ENCODE data around the gene STK31.
A peak's percentile ranks its signal among the peaks of the same experiment; 100 is the strongest.
"Not testable (repeated sequence)": the region's sequence is repeated elsewhere in the genome, so short reads cannot be mapped to it uniquely, and the experiment has no call there.

STK31 gene

GRCh38 chr7:23759671-23760391, 49.8 kb downstream of the STK31 start:
- Histone ChIP-seq H3K4me3 (ENCODE audit: low read length) (no peak overlapping the region), H3K9ac (ENCODE audit: low read depth, low read length) (no peak overlapping the region), H3K27me3 (ENCODE audit: insufficient read depth, low read length) (no peaks in the 10 kb centered on the region), H3K36me3 (ENCODE audit: insufficient read depth, low read depth, low read length) (no peaks in the 10 kb centered on the region), H3K27ac (ENCODE audit: low read length) (no peak overlapping the region), H3K9me3 (ENCODE audit: insufficient read depth, low read depth, low read length) (no peaks in the 10 kb centered on the region), H3K4me1 (ENCODE audit: insufficient read depth, low read length) (peaks cover 5% of the 10 kb centered on the region; the same call in 1 of the 2 replicates)

GRCh38 chr7:23765943-23766342, 55.9 kb downstream of the STK31 start:
- no peak overlapping the region for H3K27ac ChIP-seq (ENCODE audit: low read length)

GRCh38 chr7:23767514-23767913, 57.5 kb downstream of the STK31 start:
- Histone ChIP-seq H3K4me1 (ENCODE audit: insufficient read depth, low read length) (no peaks in the 10 kb centered on the region; the same call in 1 of the 2 replicates), H3K9ac (ENCODE audit: low read depth, low read length) (no peak overlapping the region), H3K9me3 (ENCODE audit: insufficient read depth, low read depth, low read length) (no peaks in the 10 kb centered on the region), H3K4me3 (ENCODE audit: low read length) (no peak overlapping the region), H3K36me3 (ENCODE audit: insufficient read depth, low read depth, low read length) (no peaks in the 10 kb centered on the region), H3K27me3 (ENCODE audit: insufficient read depth, low read length) (no peaks in the 10 kb centered on the region), H3K27ac (ENCODE audit: low read length) (no peak overlapping the region)

More at GRCh38 chr7:23765943-23766342, 55.9 kb downstream of the STK31 start:
- H3K27me3 ChIP-seq (ENCODE audit: insufficient read depth, low read length), result no peaks in the 10 kb centered on the region
- H3K4me3 ChIP-seq (ENCODE audit: low read length), result no peak overlapping the region
- H3K36me3 ChIP-seq (ENCODE audit: insufficient read depth, low read depth, low read length), result no peaks in the 10 kb centered on the region
- H3K4me1 ChIP-seq (ENCODE audit: insufficient read depth, low read length), result no peaks in the 10 kb centered on the region
- H3K9ac ChIP-seq (ENCODE audit: low read depth, low read length), result no peak overlapping the region
- no peaks in the 10 kb centered on the region for H3K9me3 ChIP-seq (ENCODE audit: insufficient read depth, low read depth, low read length)

- Histone ChIP-seq H3K27me3 (ENCODE audit: insufficient read depth, low read length) (no peaks in the 10 kb centered on the region), H3K4me1 (ENCODE audit: insufficient read depth, low read length) (no peaks in the 10 kb centered on the region; the same call in 1 of the 2 replicates), H3K4me3 (ENCODE audit: low read length) (no peak overlapping the region), H3K9ac (ENCODE audit: low read depth, low read length) (no peak overlapping the region), H3K36me3 (ENCODE audit: insufficient read depth, low read depth, low read length) (no peaks in the 10 kb centered on the region), H3K9me3 (ENCODE audit: insufficient read depth, low read depth, low read length) (no peaks in the 10 kb centered on the region), H3K27ac (ENCODE audit: low read length) (no peak overlapping the region)
These were observed 58.0 kb downstream of the STK31 start for GRCh38 chr7:23768022-23768421.

GRCh38 chr7:23779185-23779800, 69.3 kb downstream of the STK31 start:
- H3K27me3 ChIP-seq (ENCODE audit: insufficient read depth, low read length); H3K4me3 ChIP-seq (ENCODE audit: low read length); H3K36me3 ChIP-seq (ENCODE audit: insufficient read depth, low read depth, low read length); H3K9ac ChIP-seq (ENCODE audit: low read depth, low read length); H3K27ac ChIP-seq (ENCODE audit: low read length); H3K4me1 ChIP-seq (ENCODE audit: insufficient read depth, low read length); H3K9me3 ChIP-seq (ENCODE audit: insufficient read depth, low read depth, low read length): not testable (repeated sequence)

- Histone ChIP-seq H3K36me3 (ENCODE audit: insufficient read depth, low read depth, low read length) (no peaks in the 10 kb centered on the region), H3K4me3 (ENCODE audit: low read length) (no peak overlapping the region), H3K9ac (ENCODE audit: low read depth, low read length) (no peak overlapping the region), H3K4me1 (ENCODE audit: insufficient read depth, low read length) (no peaks in the 10 kb centered on the region), H3K9me3 (ENCODE audit: insufficient read depth, low read depth, low read length) (0 out of 2 replicates have a peak, but pooled peaks cover 7% of the 10 kb centered on the region), H3K27ac (ENCODE audit: low read length) (no peak overlapping the region), H3K27me3 (ENCODE audit: insufficient read depth, low read length) (no peaks in the 10 kb centered on the region)
These were observed 73.1 kb downstream of the STK31 start for GRCh38 chr7:23783115-23783514.

- no peak overlapping the region for H3K27ac ChIP-seq (ENCODE audit: low read length)
- no peak overlapping the region for H3K9ac ChIP-seq (ENCODE audit: low read depth, low read length)
- no peak overlapping the region for H3K4me3 ChIP-seq (ENCODE audit: low read length)
- H3K9me3 ChIP-seq (ENCODE audit: insufficient read depth, low read depth, low read length), result no peaks in the 10 kb centered on the region
- no peaks in the 10 kb centered on the region for H3K27me3 ChIP-seq (ENCODE audit: insufficient read depth, low read length)
- H3K4me1 ChIP-seq (ENCODE audit: insufficient read depth, low read length), result no peaks in the 10 kb centered on the region
- H3K36me3 ChIP-seq (ENCODE audit: insufficient read depth, low read depth, low read length), result no peaks in the 10 kb centered on the region
These were observed 77.3 kb downstream of the STK31 start for GRCh38 chr7:23787272-23787671.

- Histone ChIP-seq H3K36me3 (ENCODE audit: insufficient read depth, low read depth, low read length) (no peaks in the 10 kb centered on the region), H3K4me1 (ENCODE audit: insufficient read depth, low read length) (no peaks in the 10 kb centered on the region), H3K4me3 (ENCODE audit: low read length) (no peak overlapping the region), H3K27ac (ENCODE audit: low read length) (no peak overlapping the region), H3K9ac (ENCODE audit: low read depth, low read length) (no peak overlapping the region), H3K27me3 (ENCODE audit: insufficient read depth, low read length) (no peaks in the 10 kb centered on the region), H3K9me3 (ENCODE audit: insufficient read depth, low read depth, low read length) (peaks cover 11% of the 10 kb centered on the region; the same call in 1 of the 2 replicates)
These were observed 78.8 kb downstream of the STK31 start for GRCh38 chr7:23788843-23789242.

- H3K9me3 ChIP-seq (ENCODE audit: insufficient read depth, low read depth, low read length), result peaks cover 39% of the 10 kb centered on the region
- H3K27me3 ChIP-seq (ENCODE audit: insufficient read depth, low read length), result no peaks in the 10 kb centered on the region
- H3K4me3 ChIP-seq (ENCODE audit: low read length), result no peak overlapping the region
- H3K9ac ChIP-seq (ENCODE audit: low read depth, low read length), result no peak overlapping the region
- H3K36me3 ChIP-seq (ENCODE audit: insufficient read depth, low read depth, low read length), result no peaks in the 10 kb centered on the region
- no peak overlapping the region for H3K27ac ChIP-seq (ENCODE audit: low read length)
- no peaks in the 10 kb centered on the region for H3K4me1 ChIP-seq (ENCODE audit: insufficient read depth, low read length)
These were observed 81.7 kb downstream of the STK31 start for GRCh38 chr7:23791721-23792120.

GRCh38 chr7:23802720-23803397, 92.8 kb downstream of the STK31 start:
- Histone ChIP-seq H3K9me3 (ENCODE audit: insufficient read depth, low read depth, low read length) (no peaks in the 10 kb centered on the region), H3K4me1 (ENCODE audit: insufficient read depth, low read length) (peaks cover 3% of the 10 kb centered on the region; the same call in 1 of the 2 replicates), H3K4me3 (ENCODE audit: low read length) (0 out of 2 replicates have a peak overlapping the region, but pooled peaks have one; percentile 34), H3K27ac (ENCODE audit: low read length) (no peak overlapping the region), H3K27me3 (ENCODE audit: insufficient read depth, low read length) (no peaks in the 10 kb centered on the region), H3K36me3 (ENCODE audit: insufficient read depth, low read depth, low read length) (no peaks in the 10 kb centered on the region), H3K9ac (ENCODE audit: low read depth, low read length) (no peak overlapping the region)

GRCh38 chr7:23804707-23805106, 94.7 kb downstream of the STK31 start:
- peaks cover 3% of the 10 kb centered on the region; the same call in 1 of the 2 replicates for H3K9me3 ChIP-seq (ENCODE audit: insufficient read depth, low read depth, low read length)
- H3K4me1 ChIP-seq (ENCODE audit: insufficient read depth, low read length), result peaks cover 3% of the 10 kb centered on the region; the same call in 1 of the 2 replicates
- H3K9ac ChIP-seq (ENCODE audit: low read depth, low read length), result no peak overlapping the region
- H3K4me3 ChIP-seq (ENCODE audit: low read length), result no peak overlapping the region
- no peaks in the 10 kb centered on the region for H3K36me3 ChIP-seq (ENCODE audit: insufficient read depth, low read depth, low read length)
- H3K27ac ChIP-seq (ENCODE audit: low read length), result no peak overlapping the region
- no peaks in the 10 kb centered on the region for H3K27me3 ChIP-seq (ENCODE audit: insufficient read depth, low read length)

Measured in iPS-20b (cell line).